ENCODE data around the gene RNF224.
A peak's percentile ranks its signal among the peaks of the same experiment; 100 is the strongest.
"Not testable (repeated sequence)": the region's sequence is repeated elsewhere in the genome, so short reads cannot be mapped to it uniquely, and the experiment has no call there.

Gene RNF224

GRCh38 chr9:137237759-137238726 lies 10.7 kb downstream of the RNF224 start:
- no peak for DNase-seq (ENCODE audit: low spot score)

GRCh38 chr9:137239541-137240200 lies 12.4 kb downstream of the RNF224 start:
- DNase-seq (ENCODE audit: low spot score) = not testable (repeated sequence)

- DNase-seq (ENCODE audit: low spot score) = no peak
Measured at GRCh38 chr9:137240318-137240840, 13.1 kb downstream of the RNF224 start.

- DNase-seq (ENCODE audit: low spot score) = peak; percentile 100
Measured at GRCh38 chr9:137240841-137241489, 13.7 kb downstream of the RNF224 start, which contains the start of gene TUBB4B. Gene TUBB4B (plus strand): TSS chr9:137241287. CDS start chr9:137241361, 74 bp downstream.

GRCh38 chr9:137241490-137242268 lies 14.4 kb downstream of the RNF224 start:
- no peak for DNase-seq (ENCODE audit: low spot score)

GRCh38 chr9:137242269-137243203 lies 15.2 kb downstream of the RNF224 start:
- DNase-seq (ENCODE audit: low spot score) = no peak

- not testable (repeated sequence) for DNase-seq (ENCODE audit: low spot score)
Measured at GRCh38 chr9:137243266-137243625, 15.9 kb downstream of the RNF224 start.

- DNase-seq (ENCODE audit: low spot score) = no peak
Measured at GRCh38 chr9:137243626-137244485, 16.6 kb downstream of the RNF224 start.

- no peak for DNase-seq (ENCODE audit: low spot score)
Measured at GRCh38 chr9:137244486-137245449, 17.5 kb downstream of the RNF224 start.

GRCh38 chr9:137245450-137246421 lies 18.4 kb downstream of the RNF224 start:
- no peak for DNase-seq (ENCODE audit: low spot score)

- DNase-seq (ENCODE audit: low spot score) = peak; percentile 26
Measured at GRCh38 chr9:137247135-137247915, 20.0 kb downstream of the RNF224 start.

GRCh38 chr9:137247916-137248175 lies 20.5 kb downstream of the RNF224 start:
- peak; percentile 22 for DNase-seq (ENCODE audit: low spot score)

GRCh38 chr9:137250329-137251193 lies 23.3 kb downstream of the RNF224 start:
- DNase-seq (ENCODE audit: low spot score) = no peak

- no peak for DNase-seq (ENCODE audit: low spot score)
Measured at GRCh38 chr9:137251194-137251461, 23.8 kb downstream of the RNF224 start, which contains the start of gene STPG3. Gene STPG3 (plus strand): TSS chr9:137251286. CDS start chr9:137251287, 1 bp downstream.
